Measurements from ENCODE around the gene TEX19. TPM values are rescaled to one million over a fixed set of nuclear protein-coding genes. Genes with fewer than 3 reads are reported as not detected.

Gene TEX19
- total RNA-seq, 1 experiment from 2014 or later, result 1.4 TPM

DNA sequence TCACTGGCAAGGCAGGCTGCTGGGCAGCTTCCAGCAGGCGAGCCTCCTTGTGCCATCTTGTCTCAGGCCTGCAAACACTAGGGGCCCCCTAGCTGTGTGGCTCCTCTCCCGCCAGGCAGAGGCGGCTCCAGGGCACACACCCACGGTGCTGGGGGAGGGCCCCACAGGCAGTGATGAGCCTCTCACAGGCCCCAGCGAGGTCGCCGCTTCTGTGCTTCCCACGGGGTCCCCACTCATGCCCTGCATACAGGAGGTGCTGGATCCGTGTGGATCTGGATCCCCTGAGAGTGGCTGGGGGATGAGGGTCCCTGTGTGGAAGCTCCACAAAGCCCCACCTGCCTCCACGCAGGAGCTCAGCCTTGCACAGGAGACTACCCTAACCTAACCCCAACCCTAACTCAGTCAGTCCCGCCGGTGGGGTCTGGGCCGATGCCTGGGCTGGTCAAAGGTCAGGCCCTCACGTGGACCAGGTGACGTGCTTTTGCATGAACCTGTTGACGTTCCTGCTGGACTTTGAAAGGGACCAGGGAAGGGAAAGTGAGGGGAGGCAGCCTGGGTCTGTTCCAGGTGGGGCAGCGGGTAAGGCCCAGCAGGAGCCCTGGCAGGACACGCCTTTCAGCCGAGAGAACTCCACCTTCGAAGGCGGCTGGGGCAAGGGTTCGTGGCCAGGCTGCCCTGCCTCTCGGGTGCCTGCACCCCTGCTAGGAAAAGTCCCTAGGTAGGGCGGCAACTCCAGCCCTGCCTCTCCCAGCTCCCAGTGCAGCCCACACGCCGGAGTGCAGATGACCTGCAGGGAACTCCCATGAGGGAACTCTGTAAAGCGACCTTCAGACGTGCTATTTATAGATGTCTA is 30.7 kb upstream of the TEX19 start:
- no peak for DNase-seq
- H3K27me3 ChIP-seq, result peaks cover 22% of the 10 kb centered on the region
- H3K9me3 ChIP-seq (replicated peaks), result no peaks in the 10 kb centered on the region
- H3K4me1 ChIP-seq, result peaks cover 32% of the 10 kb centered on the region
- H3K27ac ChIP-seq, result no peak overlapping the region
- no peaks in the 10 kb centered on the region for H3K36me3 ChIP-seq
- H3K4me3 ChIP-seq, result no peak overlapping the region

DNA sequence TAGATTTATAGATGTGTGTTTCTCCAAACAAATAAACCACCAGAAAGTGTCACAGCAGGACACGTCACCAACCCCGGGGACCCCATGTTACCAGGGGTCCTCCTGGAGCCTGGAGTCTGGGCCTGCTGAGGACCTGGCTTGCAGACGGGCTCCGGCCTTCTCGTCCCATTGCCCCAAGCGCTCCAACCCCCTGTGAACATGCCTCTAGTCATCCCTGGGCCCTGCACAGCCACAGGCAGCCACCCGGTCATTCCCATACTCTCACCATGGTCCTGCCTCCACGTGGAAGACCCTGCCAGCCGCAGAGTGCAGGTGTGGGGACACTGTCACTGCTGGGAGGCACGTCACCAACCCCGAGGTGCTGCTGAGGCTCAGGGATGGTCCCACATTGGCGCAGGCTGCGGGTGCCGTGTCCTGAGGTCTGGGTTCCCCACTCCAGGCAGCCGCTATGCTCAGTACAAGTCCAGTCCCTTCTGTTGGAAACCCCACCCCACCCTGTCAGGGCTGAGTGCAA is 30.0 kb upstream of the TEX19 start:
- no peaks in the 10 kb centered on the region for H3K9me3 ChIP-seq (replicated peaks)
- H3K4me3 ChIP-seq, result no peak overlapping the region
- no peak overlapping the region for H3K27ac ChIP-seq
- no peak for DNase-seq
- H3K36me3 ChIP-seq, result no peaks in the 10 kb centered on the region
- H3K4me1 ChIP-seq, result peaks cover 32% of the 10 kb centered on the region
- peaks cover 16% of the 10 kb centered on the region for H3K27me3 ChIP-seq

DNA sequence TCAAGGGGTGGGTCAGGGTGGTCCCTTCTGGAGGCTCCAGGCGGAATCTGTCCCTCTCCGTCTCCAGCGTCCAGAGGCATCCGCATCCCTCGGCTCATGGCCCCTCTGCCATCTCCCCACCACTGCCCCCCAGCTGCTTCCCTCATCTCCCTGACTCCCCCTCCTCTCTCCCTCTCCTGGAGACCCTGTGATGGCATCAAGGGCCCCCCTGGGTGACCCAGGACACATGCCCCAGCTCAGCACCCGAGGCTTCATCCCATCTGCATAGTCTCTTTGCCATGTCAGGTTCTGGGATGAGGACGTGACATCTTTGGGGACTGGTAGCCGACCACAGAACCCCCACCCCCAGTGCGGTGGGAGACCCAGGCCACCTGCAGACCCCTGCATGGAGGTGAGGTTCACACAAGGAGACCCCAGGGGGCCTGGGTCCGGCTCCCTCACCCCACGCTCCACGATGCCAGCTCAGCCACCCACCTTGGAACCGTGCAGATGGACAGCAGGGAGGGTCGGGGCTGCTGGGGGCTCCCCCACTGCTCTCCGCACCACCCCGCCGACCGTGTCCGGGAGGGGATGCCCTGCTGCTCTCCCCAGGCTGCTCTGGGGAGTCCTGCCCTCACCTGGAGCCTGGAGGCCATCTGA is 29.2 kb upstream of the TEX19 start:
- peaks cover 35% of the 10 kb centered on the region for H3K4me1 ChIP-seq
- peaks cover 13% of the 10 kb centered on the region for H3K27me3 ChIP-seq
- no peak overlapping the region for H3K4me3 ChIP-seq
- no peaks in the 10 kb centered on the region for H3K9me3 ChIP-seq (replicated peaks)
- H3K27ac ChIP-seq, result peak overlapping the region; percentile 1; the same call in 1 of the 2 replicates
- H3K36me3 ChIP-seq, result no peaks in the 10 kb centered on the region
- DNase-seq, result no peak

DNA sequence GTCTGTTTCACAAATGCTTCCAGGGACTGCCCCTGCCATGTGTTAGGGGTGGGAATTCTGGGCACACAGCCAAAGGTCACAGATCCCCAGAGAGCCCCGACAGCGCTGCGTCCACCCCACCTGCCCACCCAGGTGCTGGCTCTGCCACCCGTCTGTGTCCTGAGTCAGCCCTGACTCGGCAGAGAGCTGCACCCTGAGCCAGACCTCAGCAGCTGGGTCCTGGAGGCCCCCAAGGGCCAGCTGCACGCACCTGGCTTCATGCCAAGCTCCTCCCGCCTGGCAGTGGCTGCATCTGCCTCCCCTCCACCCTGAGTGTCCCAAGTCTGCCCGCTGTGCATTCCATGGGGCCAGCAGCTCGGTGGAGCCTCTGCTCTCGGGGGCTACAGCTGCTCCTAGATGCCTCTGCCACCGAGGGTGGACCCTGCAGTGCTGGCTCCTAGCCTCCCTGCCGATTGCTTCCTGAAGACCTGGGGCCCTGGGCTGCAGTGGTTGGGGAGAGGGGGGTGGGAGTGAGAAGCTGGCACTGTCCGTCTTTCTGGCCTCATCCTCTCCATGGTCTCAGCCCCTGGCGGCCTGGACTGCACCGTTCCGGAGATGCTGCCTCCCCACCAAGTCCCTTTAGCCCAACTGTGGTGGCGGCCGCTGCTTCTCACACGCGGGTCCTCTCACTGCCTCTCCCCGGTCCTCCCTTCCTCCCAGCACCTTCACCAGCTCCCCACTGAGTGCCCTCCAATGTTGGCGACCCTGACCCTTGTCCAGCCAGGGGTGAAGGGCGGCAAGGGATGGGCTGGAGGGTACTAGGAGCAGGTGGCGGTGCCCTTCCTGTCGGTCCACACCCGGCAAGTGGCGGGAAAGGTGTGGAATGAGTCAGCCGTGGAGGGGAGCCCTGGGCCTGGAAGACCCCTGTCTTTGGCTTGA is 28.5 kb upstream of the TEX19 start:
- Histone ChIP-seq H3K27me3 (peaks cover 5% of the 10 kb centered on the region), H3K4me3 (no peak overlapping the region), H3K4me1 (peaks cover 43% of the 10 kb centered on the region), H3K27ac (peak overlapping the region; percentile 2; the same call in 1 of the 2 replicates), H3K36me3 (no peaks in the 10 kb centered on the region), H3K9me3 (replicated peaks) (no peaks in the 10 kb centered on the region)
- peak; percentile 100 for DNase-seq

DNA sequence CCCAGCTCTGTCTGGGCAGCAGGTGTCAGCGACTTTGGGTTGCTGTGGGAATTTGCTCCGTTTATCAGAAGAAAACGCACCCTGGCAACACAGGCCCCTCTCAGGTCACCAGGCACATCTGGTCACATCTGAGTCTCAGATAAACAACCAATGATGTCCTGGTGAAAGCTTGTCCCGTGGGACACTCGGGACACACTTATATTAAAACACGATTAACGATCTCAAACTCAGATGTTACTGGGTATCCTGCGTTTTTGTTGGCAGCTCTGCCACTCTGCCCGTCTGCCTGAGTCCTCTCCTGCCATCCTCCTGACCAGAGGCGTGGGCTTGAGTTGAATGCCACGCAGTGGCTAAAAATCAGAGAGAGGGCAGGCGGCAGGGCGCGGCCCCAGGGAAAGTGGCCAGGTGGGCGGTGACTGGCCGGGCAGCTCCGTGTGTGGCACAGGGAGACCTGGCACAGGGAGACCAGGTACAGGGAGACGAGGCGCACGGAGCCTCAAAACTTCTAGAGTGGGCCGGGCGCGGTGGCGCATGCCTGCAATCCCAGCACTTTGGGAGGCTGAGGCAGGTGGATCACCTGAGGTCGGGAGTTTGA is 27.6 kb upstream of the TEX19 start:
- no peak for DNase-seq
- H3K4me1 ChIP-seq, result peaks cover 50% of the 10 kb centered on the region
- no peaks in the 10 kb centered on the region for H3K36me3 ChIP-seq
- H3K4me3 ChIP-seq, result no peak overlapping the region
- H3K9me3 ChIP-seq (replicated peaks), result no peaks in the 10 kb centered on the region
- H3K27me3 ChIP-seq, result peaks cover 3% of the 10 kb centered on the region; the same call in 1 of the 2 replicates
- H3K27ac ChIP-seq, result no peak overlapping the region

DNA sequence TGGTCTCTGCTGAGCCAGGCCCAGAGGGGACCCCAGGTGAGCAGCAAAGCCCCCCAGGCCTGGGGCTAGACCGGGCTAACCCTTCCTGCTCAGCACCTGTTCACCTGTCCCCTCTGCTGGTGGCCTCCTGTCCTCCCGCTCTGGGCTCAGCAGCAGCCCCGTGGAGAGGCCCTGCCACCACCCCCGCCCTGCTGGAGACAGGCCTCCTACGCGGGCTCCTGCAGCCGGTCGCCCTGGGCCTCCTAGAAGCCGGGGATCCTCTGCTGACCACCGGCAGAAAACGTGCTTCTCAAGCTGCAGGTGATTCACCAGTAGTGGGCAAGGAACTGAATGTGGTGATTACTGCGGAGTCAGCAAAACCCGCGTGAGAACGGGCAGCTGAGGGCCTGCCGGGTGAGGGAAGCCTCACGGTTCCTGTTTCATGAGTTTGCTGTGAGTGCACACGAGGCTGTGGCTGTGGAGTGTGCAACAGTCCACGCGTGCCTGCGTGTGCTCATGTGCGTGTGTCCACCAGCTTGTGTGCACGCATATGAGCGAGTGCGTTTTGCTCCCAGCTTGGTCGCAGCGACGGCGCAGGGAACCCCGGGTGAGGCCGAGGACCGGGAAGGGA is 26.3 kb upstream of the TEX19 start:
- H3K9me3 ChIP-seq (replicated peaks), result no peaks in the 10 kb centered on the region
- H3K27ac ChIP-seq, result no peak overlapping the region
- H3K27me3 ChIP-seq, result no peaks in the 10 kb centered on the region
- H3K4me1 ChIP-seq, result peaks cover 62% of the 10 kb centered on the region
- peak overlapping the region; percentile 19 for H3K4me3 ChIP-seq
- DNase-seq, result no peak
- no peaks in the 10 kb centered on the region for H3K36me3 ChIP-seq

DNA sequence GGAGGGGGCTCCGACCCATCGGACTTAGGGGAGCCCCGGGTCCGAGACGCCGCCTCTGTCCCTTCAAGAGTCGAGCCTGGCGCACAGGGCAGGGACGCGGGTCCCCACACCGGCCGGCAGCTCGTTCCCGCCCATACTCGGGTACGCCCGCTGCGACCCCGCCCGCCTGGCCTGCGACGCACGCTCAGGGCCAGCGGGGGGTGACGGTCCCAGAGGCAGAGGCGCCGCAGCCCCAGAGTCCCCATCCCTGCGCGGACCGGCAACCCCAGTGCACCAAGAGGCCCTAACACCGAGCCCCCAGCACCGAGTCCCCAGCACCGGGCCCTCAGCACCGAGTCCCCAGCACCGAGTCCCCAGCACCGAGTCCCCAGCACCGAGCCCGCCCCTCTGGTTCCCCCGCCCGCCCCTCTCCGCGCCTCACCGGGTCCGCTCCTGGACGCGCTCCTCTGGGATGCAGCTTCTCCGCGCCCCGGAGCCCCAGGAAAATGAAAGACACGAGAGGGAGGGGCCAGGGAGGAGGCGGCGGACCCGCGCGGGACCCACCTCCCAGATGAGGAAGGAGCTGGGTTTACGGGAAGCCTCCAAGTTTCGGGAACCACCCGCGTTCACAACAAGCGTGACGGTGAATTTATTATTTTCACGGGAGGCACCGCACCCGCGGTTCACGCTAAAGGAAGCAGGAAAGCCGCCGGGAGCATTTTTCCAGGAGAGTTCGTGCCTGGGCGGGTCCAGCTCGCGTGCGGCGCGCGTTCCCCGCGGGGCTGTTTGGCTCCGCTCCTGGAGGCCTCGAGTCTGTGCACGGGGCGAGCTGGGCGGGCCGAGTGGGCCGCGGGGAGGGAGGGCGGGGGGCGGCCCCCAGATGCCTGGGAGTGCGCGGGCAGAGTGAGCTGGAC is 25.5 kb upstream of the TEX19 start, which contains the start of gene SECTM1:
TSS of gene SECTM1 (minus strand) at position 488 of the 893 bp plus-strand sequence. CDS start 6,526 bp downstream, outside the sequence.
- no peak for DNase-seq
- no peaks in the 10 kb centered on the region for H3K27me3 ChIP-seq

DNA sequence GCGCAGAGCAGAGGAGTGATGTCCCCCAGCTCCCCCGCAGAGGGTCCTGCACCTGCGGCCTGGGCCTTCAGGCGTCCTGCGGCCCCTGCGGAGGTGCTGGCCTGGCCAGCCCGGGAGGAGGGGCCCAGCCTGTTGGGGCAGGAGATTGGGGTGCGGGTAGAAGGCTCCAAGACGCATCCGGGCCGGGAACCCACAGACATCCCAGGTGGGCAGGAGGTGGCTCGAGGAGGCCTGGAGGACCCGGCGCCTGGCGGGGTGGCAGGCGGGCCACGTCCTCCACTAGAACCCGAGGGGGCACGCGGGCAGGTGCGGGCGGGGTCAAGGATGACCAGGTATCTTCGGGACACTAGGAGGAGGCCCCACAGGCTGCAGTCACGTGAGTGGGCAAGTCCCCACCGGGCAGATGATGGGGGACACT is 24.8 kb upstream of the TEX19 start:
- peaks cover 74% of the 10 kb centered on the region for H3K4me1 ChIP-seq
- no peak overlapping the region for H3K4me3 ChIP-seq
- no peak for DNase-seq
- H3K36me3 ChIP-seq, result no peaks in the 10 kb centered on the region
- no peak overlapping the region for H3K27ac ChIP-seq
- no peaks in the 10 kb centered on the region for H3K27me3 ChIP-seq
- H3K9me3 ChIP-seq (replicated peaks), result no peaks in the 10 kb centered on the region

More for the DNA sequence above, 25.5 kb upstream of the TEX19 start, which contains the start of gene SECTM1:
- H3K27ac ChIP-seq, result no peak within 1 kb of the TSS
- H3K36me3 ChIP-seq, result no peaks in the 10 kb centered on the region
- peaks cover 70% of the 10 kb centered on the region for H3K4me1 ChIP-seq
- no peaks in the 10 kb centered on the region for H3K9me3 ChIP-seq (replicated peaks)
- peak within 1 kb of the TSS; percentile 19; the same call in 1 of the 2 replicates for H3K4me3 ChIP-seq

DNA sequence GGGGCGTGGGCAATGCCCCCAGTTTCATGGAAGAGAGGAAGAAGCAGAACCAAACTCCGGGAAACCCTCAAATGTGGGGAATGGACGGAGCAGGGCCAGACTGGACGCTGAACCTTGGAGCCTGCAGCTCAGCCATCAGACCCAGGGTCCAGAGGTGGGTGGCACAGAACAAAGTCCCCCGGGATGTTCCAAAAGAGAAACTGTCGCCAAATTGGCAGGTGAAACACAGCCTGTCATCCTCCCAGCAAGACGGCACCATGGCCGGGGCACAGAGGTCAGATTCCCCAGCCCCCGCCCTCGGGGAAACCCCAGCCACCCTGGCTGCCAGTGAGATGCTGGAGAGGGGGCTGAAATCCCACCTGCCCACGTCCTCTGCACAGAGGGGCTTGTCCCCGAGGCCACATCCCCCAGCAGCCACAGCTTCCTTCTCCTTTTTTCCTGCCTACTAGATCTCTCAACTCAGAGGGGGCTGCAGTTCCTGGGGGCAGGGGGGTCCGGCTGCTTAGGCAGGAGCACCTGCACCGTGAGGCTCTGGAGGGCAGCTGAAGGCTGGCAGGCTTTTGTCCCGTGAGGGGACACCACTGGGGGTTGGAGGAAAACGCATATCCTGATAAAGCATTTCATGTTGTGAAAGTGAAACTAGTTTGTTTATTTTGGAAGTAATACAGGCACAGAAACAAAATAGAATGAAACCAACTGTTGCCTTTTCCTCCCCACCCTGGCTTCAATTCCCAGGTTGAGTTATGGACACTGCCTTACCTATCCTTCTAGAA is 24.2 kb upstream of the TEX19 start:
- Histone ChIP-seq H3K4me3 (no peak overlapping the region), H3K36me3 (no peaks in the 10 kb centered on the region), H3K4me1 (peaks cover 74% of the 10 kb centered on the region), H3K9me3 (replicated peaks) (no peaks in the 10 kb centered on the region), H3K27me3 (no peaks in the 10 kb centered on the region), H3K27ac (no peak overlapping the region)
- DNase-seq, result no peak

DNA sequence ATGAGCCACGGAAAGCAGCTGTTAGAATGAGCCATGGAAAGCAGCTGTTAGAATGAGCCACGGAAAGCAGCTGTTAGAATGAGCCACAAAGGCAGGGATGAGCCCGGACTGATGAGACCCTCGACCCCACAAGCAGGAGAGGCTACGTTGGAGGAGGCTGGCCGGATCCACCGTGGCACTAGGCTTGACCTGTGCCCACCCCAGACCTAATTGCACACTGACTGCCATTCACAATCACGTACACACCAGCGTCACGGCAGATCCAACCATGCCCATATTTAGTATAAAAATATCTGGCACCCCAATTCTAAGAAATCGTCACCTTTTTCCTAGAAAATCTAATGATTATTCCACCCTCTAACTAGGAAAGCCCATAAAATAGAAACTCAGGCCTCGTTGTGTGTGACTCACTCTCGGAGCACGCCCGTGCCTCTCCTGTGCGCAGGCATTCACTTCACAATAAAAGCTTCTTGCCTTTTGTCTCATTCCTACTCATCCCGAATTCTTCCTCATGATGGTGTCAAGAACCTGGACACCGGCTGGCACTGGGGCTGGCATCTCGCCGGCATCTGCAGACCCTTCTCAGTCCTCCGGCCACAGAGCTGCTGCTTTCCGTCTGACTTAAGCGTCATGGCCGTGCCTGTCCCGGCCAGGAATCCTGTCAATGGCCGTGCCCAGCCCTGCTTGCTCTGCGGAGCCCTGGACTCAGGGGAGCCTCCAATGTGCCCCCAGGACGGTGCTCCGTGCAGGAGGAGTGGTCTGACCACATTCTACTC is 20.0 kb upstream of the TEX19 start:
- peak overlapping the region; percentile 94 for H3K27ac ChIP-seq
- peak overlapping the region; percentile 52 for H3K4me3 ChIP-seq
- DNase-seq, result peak; percentile 94 to 98
- no peaks in the 10 kb centered on the region for H3K27me3 ChIP-seq
- no peaks in the 10 kb centered on the region for H3K9me3 ChIP-seq (replicated peaks)
- H3K4me1 ChIP-seq, result peaks cover 61% of the 10 kb centered on the region
- H3K36me3 ChIP-seq, result no peaks in the 10 kb centered on the region

DNA sequence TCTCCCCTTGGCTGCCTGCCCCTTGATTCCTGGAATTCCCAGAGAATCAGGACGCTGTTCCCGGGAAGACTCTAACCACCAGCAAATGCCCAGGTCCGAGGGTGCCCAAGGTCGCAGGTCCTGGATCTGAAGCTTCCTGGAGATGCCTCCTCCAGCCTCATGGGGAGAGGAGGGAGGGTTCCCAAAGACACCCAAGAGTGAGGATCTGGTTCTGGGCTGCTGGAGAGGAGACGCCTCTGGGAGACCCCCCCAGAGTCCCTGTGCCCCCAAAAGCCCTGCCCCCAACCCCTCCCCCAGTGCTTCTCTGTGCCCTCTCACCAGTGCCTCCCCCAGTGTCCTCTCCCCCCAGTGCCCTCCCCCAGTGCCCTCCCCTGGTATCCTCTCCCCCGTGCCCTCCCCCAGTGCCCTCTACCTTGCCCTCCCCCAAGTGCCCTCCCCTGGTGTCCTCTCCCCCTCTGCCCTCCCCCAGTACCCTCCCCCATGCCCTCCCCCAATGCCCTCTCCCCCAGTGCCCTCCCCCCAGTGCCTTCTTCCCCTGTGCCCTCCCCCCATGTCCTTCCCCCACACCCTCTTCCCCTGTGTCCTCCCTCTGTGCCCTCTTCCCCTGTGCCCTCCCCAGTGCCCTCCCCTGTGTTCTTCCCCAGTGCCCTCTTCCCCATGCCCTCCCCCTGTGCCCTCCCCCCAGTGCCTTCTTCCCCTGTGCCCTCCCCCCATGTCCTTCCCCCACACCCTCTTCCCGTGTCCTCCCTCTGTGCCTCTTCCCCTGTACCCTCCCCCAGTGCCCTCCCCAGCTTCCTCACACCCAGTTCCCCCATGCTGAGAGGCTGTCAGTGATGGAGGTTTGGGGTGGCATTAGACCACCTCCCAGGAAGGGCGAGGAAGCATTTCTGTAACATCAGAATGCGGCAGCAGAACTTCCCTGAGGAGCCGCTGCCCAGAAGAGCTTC is 19.1 kb upstream of the TEX19 start:
- Histone ChIP-seq H3K36me3 (no peaks in the 10 kb centered on the region), H3K27ac (peak overlapping the region; percentile 94), H3K27me3 (no peaks in the 10 kb centered on the region), H3K9me3 (replicated peaks) (no peaks in the 10 kb centered on the region), H3K4me3 (peak overlapping the region; percentile 52), H3K4me1 (peaks cover 57% of the 10 kb centered on the region)
- no peak for DNase-seq
